ENCODE measurements around the gene GMDS.
"Not testable (repeated sequence)": the region's sequence is repeated elsewhere in the genome, so short reads cannot be mapped to it uniquely, and the experiment has no call there.

The GMDS gene

DNA sequence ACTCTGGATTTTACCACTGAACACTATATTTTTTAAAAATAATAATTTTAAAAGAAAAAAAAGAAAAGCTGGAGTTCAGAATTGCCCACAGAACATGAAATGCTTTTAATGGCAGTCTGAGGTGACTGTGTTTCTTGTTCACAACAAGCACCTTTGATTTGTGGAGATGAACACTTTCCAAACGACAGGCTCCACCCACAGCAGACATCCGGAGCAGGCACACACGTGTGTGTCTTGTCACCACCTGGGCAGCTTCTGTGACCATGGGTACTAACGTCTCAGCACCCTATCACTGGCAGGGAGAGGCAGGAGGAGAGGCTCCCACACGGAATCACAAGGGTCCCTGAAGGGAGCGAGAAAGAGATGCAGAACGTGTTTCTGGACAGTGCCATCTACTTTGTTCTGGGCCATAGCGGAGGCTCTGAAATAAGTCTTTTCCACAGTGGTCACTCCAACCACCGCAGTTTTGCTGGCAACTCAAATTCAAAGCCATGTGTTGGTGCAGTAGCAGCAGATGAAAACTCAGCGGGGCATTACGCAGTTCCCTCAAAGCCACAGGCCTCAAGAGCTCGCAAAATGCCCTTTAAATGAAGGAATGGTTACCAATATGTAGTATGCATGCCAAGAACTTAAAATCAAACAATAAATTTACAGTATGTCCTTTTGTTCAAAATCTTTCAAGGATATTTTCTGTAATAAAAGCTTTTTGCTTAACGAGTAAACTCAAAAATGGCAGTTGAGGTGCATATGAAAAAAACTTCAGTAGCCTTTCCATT is 393.5 kb downstream of the GMDS start:
- no peak for DNase-seq
- intact Hi-C loops (cut with DNase I) = no loop called here

DNA sequence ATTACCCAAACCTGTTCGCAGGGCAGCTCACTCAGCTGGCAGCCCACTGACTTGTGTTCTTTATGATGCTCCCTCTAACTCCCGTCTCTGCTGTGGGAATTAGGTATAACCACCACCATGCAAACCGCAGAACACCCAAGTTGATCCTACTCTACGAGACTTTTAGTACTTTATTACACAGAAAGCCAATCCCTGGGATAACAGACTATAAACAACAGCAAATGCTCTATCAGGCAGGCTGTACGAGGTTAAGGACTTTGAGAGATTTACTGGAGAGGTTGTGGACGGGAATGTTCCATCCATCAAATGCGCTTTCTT is 394.6 kb downstream of the GMDS start:
- intact Hi-C loops (cut with DNase I) = no loop called here
- DNase-seq = no peak

DNA sequence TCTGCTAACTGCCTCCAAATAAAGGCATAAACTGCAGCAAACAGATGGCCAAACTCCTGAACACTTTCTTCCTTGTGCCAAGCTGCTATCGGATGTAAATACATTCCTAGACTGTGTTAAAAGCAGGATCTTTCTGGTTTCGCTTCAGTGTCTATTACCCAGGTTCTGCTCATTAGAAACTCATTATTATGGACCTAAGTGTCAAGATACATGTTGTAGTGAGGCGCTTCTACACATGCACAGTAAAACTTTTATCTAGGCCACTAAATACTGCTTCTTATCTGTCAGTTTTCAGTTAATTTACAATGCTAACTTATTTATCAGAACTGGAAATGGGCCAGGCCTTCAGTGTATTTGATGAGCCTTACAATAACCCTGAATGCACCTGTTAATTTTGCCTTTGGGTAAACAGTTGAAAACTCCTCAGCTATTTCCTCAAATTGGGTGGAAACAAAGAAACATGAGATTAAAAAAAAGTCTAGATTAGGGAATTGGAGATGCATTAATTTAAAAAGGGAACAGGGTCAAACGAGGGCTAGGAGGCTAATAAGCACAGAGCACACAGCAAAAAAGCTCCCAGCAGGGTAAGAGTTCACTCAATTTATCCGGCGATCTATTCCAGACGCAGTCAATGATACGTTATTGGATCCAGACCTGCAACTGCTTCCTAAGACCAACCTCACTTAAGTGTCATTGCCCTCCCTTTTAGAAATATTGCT is 395.1 kb downstream of the GMDS start:
- intact Hi-C loops (cut with DNase I) = no loop called here
- no peak for DNase-seq

DNA sequence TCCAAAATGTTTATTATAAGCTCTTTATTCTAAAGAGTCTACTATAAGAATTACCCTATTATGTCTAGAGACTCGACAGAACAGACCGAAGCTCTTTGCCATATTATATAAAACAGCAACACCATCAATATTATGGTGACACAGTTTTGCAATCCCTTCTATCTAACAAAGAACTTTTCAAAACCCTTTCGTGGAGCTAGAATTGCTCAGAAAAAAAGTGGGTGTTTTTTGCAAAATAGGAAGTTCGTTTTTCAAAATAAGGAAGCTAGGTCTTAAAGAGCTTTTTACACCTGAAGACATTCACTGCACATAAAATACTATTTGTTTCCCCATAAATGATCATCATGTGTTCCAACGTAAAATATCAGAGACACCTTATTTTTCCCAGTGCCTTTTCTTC is 395.7 kb downstream of the GMDS start:
- no peak for DNase-seq
- intact Hi-C loops (cut with DNase I) = no loop called here

DNA sequence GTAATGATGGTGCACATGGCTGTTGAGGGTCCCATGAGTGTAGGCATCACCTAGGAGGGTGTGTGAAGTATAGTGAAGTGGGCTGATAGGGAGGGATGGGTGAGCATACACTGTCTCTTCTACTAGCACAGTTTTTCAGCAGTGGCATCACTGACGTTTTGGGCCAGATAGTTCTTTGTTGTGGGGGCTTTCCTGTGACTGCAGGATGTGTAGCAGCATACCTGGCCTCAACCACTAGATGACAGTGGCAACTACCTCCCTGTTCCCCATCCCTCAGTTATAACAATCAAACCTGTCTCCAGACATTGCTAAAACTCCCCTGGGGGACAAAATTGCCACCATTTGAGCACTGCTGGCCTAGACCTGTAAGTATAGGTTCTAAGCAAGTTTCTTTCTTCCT is 396.7 kb downstream of the GMDS start:
- intact Hi-C loops (cut with DNase I) = no loop called here
- no peak for DNase-seq

DNA sequence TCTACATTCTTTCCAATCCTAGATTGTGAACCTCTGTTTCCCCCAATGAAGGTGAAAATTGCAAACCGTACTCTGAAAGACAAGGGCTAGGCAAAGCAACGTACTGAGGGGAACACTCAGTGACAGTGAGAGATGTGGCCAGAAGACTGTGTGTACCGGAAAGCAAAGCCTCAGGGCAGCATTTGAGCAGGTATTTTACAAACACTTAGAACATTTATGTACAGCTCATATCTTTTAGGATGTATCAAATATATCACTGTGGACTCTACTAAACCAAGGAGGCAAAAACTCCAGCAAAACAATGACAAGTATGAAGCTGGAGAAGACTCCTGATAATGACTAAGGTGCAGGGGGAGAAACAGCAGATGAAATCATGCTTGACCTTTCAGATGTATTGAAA is 398.8 kb downstream of the GMDS start:
- intact Hi-C loops (cut with DNase I) = no loop called here

DNA sequence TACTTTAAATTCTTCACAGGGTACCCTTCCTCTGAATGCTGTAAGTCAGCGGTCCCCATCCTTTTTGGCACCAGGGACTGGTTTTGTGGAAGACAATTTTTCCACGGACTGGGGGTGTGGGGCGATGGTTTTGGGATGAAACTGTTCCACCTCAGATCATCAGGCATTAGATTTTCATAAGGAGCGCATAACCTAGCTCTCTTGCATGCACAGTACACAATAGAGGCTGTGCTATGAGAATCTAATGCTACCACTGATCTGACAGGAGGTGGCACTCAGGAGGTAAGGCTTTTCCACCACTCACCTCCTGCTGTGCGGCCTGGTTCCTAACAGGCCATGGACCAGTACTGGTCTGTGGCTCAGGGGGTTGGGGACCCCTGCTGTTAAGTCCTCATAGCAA is 399.9 kb downstream of the GMDS start:
- DNase-seq; intact Hi-C loops (cut with DNase I): not testable (repeated sequence)

More for the DNA sequence above, 398.8 kb downstream of the GMDS start:
- no peak for DNase-seq

DNA sequence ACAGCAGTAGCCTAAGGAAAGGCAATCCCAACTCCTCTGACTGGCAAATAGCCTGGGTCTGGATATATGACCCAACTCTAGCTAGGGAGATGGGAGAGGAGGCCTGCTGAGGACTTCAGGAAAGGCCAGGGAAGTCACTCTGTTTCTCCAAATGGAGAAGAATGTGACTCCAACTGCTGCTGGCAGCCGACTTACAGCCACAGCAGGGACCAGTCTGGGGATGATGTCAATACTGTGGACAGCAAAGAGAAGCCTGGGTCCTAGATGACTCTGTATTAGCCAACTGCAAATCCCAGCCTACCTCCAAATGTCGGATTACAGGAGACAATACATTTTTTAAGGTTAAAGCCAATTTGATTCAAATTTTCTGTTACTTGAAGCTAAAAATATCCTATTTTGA is 403.1 kb downstream of the GMDS start:
- DNase-seq = no peak
- intact Hi-C loops (cut with DNase I) = no loop called here

DNA sequence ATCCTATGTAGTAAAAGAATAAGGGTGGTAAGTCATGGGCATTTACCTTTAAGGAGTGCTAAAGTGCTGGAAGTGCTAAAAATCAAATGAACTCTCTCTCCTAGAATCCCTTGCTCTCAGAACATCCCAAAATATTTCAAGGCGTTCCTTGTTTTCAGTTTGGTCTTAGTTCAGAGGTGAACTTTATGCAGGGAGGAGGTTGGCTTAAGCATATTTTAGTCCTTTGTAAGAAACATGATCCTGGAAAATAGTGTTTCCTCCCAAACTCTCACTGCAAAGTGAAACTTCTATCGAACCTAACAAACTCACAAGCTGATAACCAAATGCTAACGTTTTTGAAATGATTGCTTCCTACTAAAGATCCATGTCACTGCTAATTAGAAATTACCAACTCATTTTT is 404.3 kb downstream of the GMDS start:
- no peak for DNase-seq

DNA sequence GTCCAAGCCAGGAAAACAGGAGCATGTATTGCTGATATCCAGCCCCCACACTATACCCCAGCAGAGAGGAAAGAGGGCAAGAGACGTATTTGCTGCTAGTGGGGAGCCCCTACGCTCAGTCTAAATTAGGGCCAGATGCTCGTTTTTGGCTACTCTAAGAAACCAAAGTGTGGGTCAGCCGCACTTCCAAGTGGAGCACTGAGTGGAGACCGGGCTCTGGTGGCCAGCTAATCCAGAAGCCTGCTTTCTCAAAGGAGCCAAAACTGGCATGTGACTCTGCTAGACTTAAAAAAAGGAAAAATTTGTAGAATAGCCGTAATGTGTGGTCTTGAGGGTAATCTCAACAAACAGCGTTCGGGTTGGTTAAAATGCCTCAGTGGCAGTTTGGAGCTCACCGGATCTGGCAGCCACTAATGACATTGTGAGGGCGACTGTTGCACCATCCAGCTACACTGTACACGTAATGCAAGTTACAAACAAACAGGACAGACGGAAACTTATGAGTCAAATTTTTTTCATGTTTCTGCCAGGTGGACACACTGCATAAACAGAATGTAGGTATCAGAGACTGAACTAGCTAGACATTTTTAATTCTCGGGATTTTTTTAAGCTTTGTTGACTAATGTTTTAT is 404.8 kb downstream of the GMDS start:
- no peak for DNase-seq
- intact Hi-C loops (cut with DNase I) = no loop called here

More for the DNA sequence above, 404.3 kb downstream of the GMDS start:
- intact Hi-C loops (cut with DNase I) = no loop called here

DNA sequence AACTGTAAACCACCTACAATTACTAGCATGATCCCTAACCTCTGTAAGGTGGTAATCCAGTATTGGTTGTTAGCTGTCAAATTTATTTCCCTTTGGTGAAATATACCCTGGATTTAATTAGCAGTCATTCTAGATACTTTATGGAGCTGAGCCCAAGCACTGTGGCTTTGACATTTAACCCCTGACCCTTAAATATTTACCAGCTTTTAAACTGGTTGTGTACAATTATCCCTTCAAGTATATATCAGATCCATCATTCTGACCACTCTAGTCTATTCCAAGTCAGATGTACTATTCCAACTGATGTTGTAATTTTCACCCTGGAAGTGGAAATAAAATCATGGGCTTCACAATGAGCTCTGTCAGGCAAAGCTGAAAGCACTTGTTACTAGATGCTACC is 406.0 kb downstream of the GMDS start:
- intact Hi-C loops (cut with DNase I) = no loop called here

DNA sequence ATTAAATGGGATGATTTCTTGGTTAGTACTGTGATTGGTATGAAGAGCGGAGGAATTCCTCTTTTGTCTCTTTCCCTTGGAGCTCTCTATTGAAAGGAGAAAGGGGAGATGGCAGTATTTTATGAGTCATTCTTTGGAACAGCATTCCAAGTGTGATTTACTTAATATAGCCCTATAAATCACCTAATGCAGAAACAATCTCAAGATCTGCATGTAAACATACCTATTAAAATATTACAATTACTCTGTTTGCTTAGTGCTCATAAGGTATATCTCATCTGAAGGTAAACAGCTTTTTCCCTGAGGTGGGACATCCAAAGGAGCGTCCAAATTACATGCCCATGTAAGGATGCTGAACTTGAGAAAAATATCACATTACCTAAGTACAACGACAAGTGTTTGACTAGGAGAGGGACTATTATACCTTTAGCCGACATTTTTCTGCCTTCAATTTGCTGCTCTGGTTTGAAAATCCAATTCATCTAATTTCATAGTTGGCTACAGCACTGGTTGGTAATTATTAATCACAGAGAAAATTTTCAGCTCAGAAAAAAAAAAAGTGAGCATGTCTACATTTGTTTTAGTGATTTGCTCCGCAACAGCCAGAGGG is 406.7 kb downstream of the GMDS start:
- intact Hi-C loops (cut with DNase I) = no loop called here
- DNase-seq = no peak

More for the DNA sequence above, 406.0 kb downstream of the GMDS start:
- DNase-seq = no peak

DNA sequence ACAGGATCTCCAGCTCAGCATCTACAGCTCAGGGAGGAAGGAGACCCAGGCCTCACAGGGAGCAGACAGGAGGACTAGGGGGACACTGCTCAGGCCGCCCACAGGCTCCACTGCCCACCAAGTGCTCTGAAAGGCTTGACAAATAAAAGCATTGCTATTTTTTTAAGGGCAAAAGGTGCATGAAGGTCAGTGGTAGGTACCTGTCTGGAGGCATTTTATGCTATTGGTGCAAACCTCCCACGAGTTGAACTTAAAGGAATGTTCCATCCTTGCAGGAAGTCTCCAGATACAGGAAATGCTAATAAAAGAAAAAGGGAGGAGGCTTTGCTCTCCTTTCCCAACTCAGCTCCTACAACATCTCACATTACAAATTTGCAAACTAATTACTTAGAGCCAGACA is 407.6 kb downstream of the GMDS start:
- intact Hi-C loops (cut with DNase I) = no loop called here
- no peak for DNase-seq

DNA sequence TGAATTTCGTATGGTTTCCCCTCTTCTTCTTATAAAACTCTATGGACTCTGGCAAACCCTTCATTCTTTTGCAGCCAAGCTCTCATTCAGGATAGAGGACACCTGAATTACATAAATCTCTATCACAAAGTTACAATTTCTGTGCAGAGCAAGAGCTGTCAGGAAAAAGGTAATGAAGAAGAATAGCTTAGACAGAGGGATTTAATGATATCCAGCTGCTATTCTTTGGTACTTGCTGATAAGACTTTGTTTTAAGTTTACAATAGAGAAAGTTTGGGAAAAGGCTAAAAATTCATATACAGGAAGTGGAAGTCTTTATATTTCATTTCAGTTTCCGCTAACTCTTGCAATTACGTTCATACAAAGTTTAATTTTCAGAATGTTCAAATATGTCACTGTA is 408.7 kb downstream of the GMDS start:
- intact Hi-C loops (cut with DNase I) = no loop called here
- DNase-seq = no peak

DNA sequence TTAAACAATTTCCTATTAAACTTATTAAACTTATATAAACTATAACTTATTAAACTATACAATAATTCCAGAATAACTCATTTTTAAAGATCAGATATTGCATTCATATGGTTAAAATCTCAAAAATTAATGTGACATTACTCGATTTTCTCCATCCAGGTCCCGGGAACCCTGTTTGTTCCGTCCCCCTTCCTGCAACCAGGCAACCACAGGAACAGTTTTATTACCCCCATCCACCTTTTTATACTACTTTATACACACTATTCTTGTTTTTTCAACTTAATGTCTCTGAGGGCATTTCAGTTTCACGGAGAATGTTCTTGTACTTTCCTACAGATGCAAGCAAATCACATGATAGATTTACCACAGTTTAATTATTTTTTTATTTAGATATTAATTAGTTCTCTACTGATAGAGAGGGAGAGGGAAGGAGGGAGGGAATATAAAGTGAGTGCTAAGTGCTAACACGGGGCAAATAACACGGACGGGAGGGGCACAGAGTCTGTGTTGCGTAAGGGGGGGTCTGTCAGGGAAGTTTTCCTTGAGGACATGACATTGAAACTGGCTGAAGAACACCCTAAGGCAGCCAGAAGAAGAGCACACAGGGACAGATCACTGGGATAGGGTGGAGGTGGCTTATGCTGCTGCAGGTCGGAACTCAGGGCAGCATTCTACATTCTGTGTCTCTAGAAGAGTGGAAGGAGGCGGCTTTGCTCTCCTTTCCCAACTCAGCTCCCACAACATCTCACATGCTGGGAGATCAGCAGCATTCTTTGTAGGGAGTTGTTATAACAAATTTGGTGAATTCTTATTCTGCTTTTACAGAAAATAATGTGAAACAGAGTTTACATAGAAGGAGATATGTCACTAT is 410.5 kb downstream of the GMDS start:
- DNase-seq = no peak
- intact Hi-C loops (cut with DNase I) = no loop called here

DNA sequence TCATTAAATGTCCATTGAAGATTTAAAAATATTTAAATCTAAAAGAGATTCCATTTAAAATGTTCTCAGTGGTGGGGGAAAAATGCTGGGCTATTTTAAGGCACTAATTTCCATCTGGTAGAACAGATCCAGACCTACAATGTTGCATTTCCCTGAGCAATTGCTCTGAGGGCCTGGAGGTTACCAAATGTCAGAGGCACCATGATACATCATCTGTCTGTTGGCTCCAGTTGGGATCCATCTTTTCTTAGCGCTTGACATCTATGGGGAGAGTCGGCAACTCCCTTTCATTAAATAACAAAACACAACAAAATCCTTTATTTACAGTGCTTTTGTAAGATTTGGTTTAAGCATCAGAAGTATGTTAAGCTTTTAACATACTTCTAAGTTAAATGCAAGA is 411.2 kb downstream of the GMDS start:
- no peak for DNase-seq
- intact Hi-C loops (cut with DNase I) = no loop called here

DNA sequence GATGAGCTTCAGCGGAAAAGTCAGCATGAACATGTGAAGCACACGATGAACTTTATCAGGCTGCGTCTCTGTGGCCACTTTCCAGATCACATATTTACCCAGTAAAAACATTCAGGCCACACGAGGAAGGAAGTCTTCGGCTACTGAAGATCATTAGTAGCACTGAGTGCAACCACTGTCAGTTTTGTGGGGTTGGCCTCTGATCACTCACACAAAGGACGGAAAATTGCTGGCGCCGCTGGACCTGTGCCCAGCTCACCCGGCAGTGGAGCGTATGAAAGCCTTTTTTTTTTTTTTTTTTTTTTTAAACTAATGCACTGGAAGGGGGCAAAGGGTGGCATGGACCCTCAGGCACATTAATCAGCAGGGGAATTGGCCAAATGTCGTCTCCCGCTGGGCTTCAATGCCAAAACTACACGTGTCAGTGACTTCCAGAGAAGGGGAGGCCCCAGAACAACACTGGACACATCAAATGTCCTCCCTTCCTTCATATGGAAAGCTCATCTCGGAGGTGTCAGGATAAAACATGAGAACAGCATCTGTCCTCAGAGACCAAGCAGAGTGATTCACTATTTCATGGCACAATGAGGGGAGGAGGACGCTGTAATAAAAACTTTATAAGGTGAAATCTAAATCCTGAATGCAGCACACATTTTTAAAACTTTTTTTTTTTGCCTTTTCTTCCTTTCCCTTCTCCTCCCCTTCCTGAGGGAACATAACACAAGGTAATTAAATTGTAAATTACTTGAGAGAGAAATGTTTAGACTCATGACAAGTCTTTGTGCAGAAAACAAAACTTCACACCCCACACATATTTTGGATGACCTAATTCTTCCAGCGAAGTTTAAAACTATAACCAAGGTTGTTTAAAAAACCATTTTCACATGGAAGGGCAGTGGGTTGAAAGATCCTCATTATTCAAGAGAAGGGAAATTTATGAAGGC is 412.3 kb downstream of the GMDS start:
- peak in 3 of 10 donors; percentile 19 to 70 (median 62) for DNase-seq
- intact Hi-C loops (cut with DNase I) = no loop called here

DNA sequence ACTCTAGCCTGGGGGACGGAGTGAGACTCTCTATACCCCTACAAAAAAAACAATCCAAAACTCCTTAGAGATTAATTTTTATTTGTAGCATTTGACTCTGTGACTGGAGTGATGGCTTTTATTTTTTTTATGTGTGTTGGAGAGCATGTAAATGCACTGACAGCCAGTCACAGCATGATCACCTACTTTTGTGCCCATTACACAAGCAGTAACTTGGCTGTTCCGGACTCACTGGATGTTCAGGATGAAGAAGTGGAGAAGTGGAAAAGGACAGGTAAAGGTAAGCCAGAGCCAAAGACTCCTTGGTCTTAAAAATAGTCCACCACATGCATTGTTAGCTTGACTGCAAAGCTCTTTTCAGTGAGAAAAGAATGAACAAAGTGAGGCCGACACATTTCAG is 413.0 kb downstream of the GMDS start:
- no peak for DNase-seq
- intact Hi-C loops (cut with DNase I) = no loop called here

All from posterior cingulate gyrus (tissue), 11 donors.